Measurements from ENCODE around the gene ZC3H12C.

The ZC3H12C gene

GRCh38 chr11:110156503-110156902 lies 63.3 kb downstream of the ZC3H12C start:
- no peak for DNase-seq

GRCh38 chr11:110158317-110159200 lies 65.4 kb downstream of the ZC3H12C start:
- no peak for DNase-seq

- no peak for DNase-seq
These were observed 66.3 kb downstream of the ZC3H12C start for GRCh38 chr11:110159476-110159875.

- no peak for DNase-seq
These were observed 66.8 kb downstream of the ZC3H12C start for GRCh38 chr11:110160016-110160415.

- no peak for DNase-seq
These were observed 67.2 kb downstream of the ZC3H12C start for GRCh38 chr11:110160437-110160836.

GRCh38 chr11:110161061-110161460 lies 67.9 kb downstream of the ZC3H12C start:
- no peak for DNase-seq

GRCh38 chr11:110162216-110162615 lies 69.0 kb downstream of the ZC3H12C start:
- no peak for DNase-seq

GRCh38 chr11:110165039-110165925 lies 72.1 kb downstream of the ZC3H12C start:
- no peak for DNase-seq

- no peak for DNase-seq
These were observed 75.0 kb downstream of the ZC3H12C start for GRCh38 chr11:110168033-110168803.

GRCh38 chr11:110169738-110170137 lies 76.5 kb downstream of the ZC3H12C start:
- DNase-seq = no peak

- no peak for DNase-seq
These were observed 79.4 kb downstream of the ZC3H12C start for GRCh38 chr11:110172468-110173065.

GRCh38 chr11:110173811-110174644 lies 80.8 kb downstream of the ZC3H12C start:
- peak in 1 of 2 experiments; percentile 7 for DNase-seq

GRCh38 chr11:110174645-110175310 lies 81.6 kb downstream of the ZC3H12C start:
- no peak for DNase-seq

GRCh38 chr11:110176366-110177085 lies 83.3 kb downstream of the ZC3H12C start:
- DNase-seq = no peak

GRCh38 chr11:110177086-110177456 lies 83.9 kb downstream of the ZC3H12C start:
- no peak for DNase-seq

- no peak for DNase-seq
These were observed 85.9 kb downstream of the ZC3H12C start for GRCh38 chr11:110179064-110179463.

GRCh38 chr11:110182886-110183285 lies 89.7 kb downstream of the ZC3H12C start:
- no peak for DNase-seq

- DNase-seq = no peak
These were observed 91.3 kb downstream of the ZC3H12C start for GRCh38 chr11:110184456-110184855.

GRCh38 chr11:110185121-110185591 lies 92.0 kb downstream of the ZC3H12C start:
- DNase-seq = no peak

GRCh38 chr11:110185599-110185998 lies 92.4 kb downstream of the ZC3H12C start:
- no peak for DNase-seq

Data from SHP77 (cell line).